Stimulated activated CD8-positive, alpha-beta memory T cell treated with anti-CD3 and anti-CD28 coated beads, Interleukin-12 subunit alpha, Interleukin-12 subunit beta, amount 100 ng/mL, for 24 hours (primary cell): ENCODE results near the gene MARCHF3.

Experiments used
- DNase-seq: peaks from one replicate; pipeline ENCODE4 v3.0.0-alpha.2; 2020; ENCODE audit errors: extremely low read depth

MARCHF3 gene

GRCh38 chr5:126983874-126984266 is 46.5 kb downstream of the MARCHF3 start:
- no peak for DNase-seq

DNA sequence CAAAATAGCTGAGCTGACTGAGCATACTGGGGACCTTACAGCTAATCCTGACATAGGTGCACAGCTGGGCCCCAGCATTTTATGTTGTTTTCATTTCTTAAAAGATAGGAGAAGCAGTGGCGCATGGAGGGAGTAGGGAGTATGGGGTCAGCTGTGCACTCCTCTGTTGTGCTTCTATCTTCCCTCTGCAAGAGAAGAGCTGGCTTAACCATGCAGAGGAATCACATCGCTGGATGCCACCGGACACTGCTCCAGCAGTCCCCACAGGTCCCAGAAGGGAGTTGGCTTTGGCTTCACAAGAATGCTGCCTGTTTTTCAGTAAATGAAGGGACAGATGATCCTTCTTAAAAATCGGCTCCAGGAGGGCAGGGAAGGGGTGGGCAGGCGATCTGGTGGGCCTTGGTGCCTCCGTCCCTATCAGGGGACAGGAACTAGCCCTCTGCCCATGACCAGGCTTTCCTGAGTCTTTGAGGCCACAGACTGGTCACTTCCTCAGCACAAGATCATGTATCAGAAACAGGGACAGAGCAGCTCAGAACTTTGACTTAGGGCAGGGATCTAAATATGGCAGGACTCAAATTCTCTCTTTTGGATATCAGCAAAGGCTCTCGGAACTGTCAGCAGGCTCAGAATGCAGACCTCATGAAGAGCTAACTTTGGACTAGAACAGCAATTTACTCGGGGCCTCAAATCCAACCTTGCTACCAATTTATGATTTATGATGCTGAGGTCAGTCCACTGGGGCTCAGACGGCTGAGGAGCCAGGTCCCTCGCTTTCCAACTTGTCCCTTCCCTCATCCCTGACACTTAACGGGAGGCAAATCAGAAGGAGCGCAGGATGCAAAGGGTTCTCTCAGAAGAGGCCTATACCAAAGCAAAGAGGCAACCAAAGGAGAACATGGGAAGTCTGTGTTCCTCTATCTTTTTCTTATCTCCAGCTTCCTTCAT is 47.2 kb downstream of the MARCHF3 start:
- DNase-seq, result no peak

DNA sequence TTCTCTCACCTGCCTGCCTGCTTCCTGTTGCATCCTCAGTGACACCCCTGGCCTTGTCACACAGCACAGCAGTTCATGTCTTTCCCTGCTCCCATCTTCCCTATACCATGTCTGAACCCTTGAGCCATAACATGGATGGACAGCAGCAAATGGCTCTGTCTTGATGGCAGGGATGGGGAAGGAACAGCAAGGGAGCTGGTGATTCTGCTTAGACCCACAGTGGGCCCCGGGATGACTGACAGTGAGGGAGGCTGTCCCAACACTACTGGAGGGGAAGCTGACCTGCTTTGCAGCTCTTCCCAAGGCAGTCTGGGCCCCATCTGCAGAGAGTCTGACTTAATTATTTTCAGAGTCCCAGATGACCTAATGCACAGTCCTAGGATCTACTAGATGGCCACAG is 48.2 kb downstream of the MARCHF3 start:
- no peak for DNase-seq

DNA sequence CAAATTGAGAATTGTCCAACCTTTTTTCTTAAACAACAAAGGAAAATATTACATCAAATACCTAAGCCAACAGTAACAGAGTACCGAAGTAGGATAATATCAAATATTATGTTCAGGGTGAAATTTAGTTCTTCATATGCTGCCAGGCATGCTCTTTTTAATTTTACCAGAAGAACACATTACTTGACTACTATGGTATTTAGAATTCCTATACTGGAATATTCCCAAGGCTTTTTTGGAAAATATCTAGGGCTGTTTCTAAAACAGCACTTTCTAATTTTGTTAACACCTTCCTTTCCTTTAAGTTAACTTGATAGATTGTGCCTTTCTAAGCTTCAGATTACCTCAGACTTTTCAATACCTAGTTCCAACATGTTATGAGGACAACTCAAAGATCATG is 48.7 kb downstream of the MARCHF3 start:
- DNase-seq, result no peak

DNA sequence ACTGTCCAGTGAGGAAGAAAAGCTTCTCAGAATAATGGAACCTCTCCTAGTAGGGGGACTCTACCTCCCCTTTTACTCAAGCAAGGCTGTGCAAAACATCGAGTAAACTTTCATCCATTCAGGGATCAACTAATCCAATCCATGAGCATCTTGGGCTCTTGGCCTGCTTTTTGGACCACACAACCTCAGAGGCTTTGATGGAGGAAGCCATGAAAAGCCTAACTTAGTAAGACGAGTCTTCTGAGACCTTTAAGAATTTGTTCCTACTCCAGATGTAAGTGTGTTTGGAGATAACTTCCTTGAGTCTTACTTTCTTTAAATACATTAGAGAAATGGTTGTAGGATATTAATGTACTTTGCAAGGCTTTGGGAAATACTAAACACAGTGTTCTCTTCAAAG is 49.1 kb downstream of the MARCHF3 start:
- no peak for DNase-seq

DNA sequence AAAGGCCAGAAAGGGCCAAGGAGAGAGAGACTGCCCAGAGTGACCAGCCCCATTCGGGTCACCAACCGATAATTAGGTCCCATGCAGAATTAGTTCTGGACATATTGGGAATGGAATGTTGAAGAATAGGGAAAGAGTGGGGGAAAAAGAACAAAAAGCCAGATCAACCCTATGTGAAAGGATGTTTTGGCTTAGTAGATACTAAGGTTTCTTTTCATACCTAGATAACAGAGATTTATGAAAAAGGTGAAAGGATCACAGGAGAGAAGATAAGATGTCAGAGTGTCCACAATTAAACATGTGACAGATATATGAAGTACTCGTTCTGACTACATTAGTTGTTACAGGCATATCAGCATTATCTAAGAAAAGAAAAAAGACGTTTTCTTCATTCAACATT is 52.1 kb downstream of the MARCHF3 start:
- DNase-seq, result no peak

GRCh38 chr5:126976520-126977172 is 53.7 kb downstream of the MARCHF3 start:
- DNase-seq, result no peak

GRCh38 chr5:126975796-126976195 is 54.6 kb downstream of the MARCHF3 start:
- no peak for DNase-seq

DNA sequence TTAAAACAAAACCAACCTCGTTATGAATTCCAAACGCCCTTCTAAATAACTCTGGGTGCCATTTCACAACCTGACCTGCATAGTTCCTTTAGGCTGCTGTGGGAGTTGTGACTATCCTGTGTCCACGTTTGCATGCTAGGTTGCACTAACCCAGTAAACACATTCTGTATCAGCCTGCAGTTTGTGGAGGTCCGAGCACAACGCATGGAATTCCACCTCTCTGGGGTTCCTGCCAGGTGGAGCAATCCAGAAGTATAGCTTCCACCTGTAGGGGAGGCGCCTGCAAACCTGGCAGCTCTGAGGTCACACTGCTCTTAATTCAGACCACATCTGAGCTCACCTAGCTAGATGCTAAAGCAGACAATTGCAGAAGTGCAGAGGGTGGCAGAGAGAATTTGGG is 57.2 kb downstream of the MARCHF3 start:
- no peak for DNase-seq

GRCh38 chr5:126972062-126972895 is 58.1 kb downstream of the MARCHF3 start:
- no peak for DNase-seq

GRCh38 chr5:126971455-126972031 is 58.8 kb downstream of the MARCHF3 start:
- no peak for DNase-seq

- no peak for DNase-seq
Measured at GRCh38 chr5:126970517-126971017, 59.8 kb downstream of the MARCHF3 start.

DNA sequence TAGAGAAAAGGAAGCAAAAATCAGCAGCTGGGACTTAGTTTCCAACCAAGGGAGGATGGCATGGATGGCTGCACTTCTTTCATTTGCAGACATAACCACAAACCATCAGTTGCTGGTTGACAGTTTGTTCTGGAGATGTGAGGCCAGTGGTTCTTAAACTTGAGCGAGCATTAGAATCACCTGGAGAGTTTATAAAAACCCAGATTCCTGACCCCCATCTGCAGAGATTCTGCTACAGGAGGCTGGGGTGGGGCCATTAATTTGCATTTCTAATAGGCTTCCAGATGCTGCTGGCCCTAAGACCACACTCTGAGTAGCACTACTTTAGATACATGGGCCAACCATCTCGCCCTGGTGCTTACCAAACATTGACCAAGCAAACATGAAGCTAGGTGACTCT is 60.8 kb downstream of the MARCHF3 start:
- no peak for DNase-seq

GRCh38 chr5:126967808-126968466 is 62.4 kb downstream of the MARCHF3 start:
- DNase-seq, result no peak

DNA sequence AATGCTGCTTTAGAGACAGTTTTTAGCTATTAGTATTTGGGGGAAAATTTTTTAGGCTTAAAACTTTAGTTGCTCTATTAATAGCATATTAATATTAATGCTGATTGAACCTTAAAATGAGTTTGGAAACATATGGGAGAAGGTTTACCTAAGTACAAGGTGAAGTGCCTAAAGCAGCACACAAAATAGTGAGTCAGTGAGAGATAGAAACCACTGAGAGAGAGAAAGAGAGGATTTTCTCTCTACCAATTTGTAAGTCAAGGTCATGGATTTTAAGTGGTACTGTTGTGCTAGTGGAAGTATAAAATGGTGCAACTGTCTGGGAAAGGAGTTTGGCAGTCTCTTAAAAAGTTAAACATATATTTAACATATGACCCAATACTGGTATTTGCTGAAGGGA is 64.9 kb downstream of the MARCHF3 start:
- DNase-seq, result no peak

GRCh38 chr5:126965061-126965475 is 65.3 kb downstream of the MARCHF3 start:
- DNase-seq, result no peak

DNA sequence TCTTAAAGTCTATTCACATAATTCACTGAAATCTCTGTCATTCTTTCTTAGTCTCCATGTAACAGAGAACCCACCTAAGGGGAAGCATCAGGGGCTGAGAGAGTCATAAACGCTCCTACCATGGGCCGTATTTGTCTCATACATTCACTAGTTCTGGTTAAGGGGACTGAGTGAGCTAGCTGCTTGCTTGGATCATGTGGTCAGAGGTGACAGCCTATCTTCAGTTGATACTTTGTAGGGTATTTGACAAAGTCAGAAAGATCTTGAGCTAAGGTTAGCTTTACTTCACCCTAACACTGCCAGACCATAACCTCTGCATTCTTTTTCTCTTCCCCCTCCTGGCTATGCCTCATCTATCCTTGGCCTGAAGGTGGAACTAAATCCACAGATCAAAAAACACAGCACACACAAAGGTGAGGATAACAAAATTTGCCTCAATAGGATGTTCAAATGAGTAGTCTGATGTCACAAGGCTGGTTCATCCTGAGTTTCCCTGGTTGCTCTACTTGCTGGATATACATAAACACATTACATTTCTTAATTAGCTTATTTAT is 66.5 kb downstream of the MARCHF3 start:
- no peak for DNase-seq

GRCh38 chr5:126961702-126962101 is 68.7 kb downstream of the MARCHF3 start:
- no peak for DNase-seq

- no peak for DNase-seq
Measured at GRCh38 chr5:126961128-126961527, 69.2 kb downstream of the MARCHF3 start.

DNA sequence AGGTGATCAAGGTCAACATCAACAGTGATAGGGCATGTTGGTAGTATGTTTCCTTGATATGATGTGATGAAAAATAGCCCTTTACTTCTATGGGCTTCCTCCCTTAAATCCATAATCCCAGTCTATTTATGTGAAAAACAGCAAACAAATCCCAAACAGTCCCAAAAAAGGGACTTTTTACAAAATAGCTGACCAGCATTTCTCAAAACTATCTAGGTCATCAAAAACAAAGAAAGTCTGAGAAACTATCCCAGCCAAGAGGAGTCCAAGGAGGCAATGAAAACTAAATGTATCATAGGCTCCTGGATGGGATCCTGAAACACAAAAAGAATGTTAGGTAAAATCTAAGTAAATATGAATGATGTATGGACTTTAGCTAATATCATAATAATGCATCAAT is 71.2 kb downstream of the MARCHF3 start:
- no peak for DNase-seq

DNA sequence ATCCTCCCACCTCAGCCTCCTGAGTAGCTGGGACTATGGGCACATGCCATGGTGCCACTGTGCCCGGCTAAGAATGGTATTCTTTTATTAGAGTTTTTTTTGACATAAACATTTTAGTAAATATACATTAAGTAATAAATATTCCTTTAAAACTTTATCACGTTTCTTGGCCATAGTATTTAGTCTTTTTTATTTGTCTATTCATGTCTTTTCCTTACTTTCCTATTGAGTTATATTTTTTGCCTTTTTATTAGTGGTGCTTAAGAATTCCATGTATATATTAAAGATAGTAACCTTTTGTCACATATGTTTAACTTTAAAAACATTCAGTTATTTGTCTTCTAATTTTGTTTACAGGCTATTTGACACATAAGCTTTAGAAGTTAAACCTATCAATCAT is 73.4 kb downstream of the MARCHF3 start:
- no peak for DNase-seq
